Measurements from ENCODE around the gene RAB40A.
A peak's percentile ranks its signal among the peaks of the same experiment; 100 is the strongest.
"Not testable (repeated sequence)": the region's sequence is repeated elsewhere in the genome, so short reads cannot be mapped to it uniquely, and the experiment has no call there.

RAB40A gene

DNA sequence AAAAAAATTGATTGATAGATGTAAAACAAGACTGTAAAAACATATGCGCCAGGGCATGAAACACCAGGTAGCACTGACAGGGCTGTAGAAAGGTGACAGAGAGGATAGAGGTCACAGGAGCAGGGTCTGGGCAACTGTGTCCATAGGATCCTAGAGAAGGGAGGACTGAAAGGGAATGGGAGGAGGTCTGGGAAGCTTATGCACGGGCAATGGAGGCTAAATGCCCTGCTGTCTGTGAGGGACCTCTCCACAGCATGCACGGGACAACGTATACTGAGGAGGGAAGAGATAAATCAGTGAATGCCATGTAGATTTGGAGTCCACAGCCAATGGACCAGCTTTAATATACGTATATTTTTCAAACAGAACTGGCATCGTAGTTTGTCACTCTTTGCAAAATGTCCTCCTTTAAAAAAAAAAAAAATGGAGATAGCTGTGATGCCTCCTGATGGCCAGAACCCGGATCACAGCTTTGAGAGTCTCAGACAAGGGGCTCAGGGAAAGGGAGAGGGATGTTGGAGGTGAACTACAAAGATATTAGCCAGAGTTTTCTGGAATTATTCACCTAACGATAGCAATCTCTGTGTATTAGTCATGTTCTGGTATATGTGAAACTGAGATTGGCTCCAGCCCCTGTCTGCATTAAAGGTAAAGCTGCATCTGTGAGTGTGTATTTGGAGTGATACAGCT lies 16.0 kb downstream of the RAB40A start:
- no peaks in the 10 kb centered on the region for H3K27me3 Mint-ChIP-seq
- no peaks in the 10 kb centered on the region for H3K36me3 Mint-ChIP-seq
- H3K9me3 Mint-ChIP-seq (ENCODE audit: low read depth): no peaks in the 10 kb centered on the region
- H3K4me1 Mint-ChIP-seq (ENCODE audit: low read depth): no peaks in the 10 kb centered on the region
- H3K27ac Mint-ChIP-seq: no peak overlapping the region
- H3K4me3 Mint-ChIP-seq: no peak overlapping the region

DNA sequence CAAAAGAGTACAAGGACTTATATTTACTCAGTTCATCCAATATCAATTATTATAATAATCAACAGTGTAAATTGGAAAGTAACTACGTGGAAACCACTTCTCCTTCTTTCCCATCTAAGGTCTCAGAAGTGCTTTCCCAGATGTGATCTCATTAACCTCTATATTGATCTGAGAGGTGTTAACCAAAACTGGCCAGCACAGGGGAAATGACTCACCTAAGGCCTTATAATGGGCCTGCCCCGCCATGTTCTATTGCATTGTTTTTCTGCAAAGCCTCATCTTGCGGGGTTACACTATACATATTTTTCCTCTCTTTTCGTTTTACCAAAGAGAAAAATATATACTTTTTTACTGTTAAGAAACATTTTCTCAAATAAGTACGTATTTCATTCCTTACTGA lies 20.5 kb downstream of the RAB40A start:
- no peaks in the 10 kb centered on the region for H3K36me3 Mint-ChIP-seq
- H3K27me3 Mint-ChIP-seq: peaks cover under 1% of the 10 kb centered on the region
- no peaks in the 10 kb centered on the region for H3K4me1 Mint-ChIP-seq (ENCODE audit: low read depth)
- no peaks in the 10 kb centered on the region for H3K9me3 Mint-ChIP-seq (ENCODE audit: low read depth)
- H3K27ac Mint-ChIP-seq: no peak overlapping the region
- H3K4me3 Mint-ChIP-seq: no peak overlapping the region

DNA sequence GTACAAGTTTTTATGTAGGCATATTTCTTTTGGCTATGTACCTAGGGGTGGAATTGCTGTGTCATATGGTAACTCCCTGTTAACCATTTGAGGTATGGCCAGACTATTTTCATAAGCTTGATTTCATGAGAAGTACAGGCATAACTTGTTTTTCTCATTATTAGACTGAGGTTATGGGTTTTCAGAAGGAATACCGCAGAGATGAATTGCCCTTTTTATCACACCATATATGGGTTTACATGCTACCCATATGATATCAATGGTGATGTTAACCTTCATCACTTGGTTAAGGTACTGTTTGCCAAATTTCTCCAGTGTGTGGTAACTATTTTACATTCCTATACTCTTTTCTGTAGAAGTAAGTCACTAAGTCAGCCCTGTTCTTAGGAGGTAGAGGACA lies 23.5 kb downstream of the RAB40A start:
- Mint-ChIP-seq H3K27ac (no peak overlapping the region), H3K4me1 (ENCODE audit: low read depth) (no peaks in the 10 kb centered on the region), H3K27me3 (peaks cover 4% of the 10 kb centered on the region), H3K36me3 (no peaks in the 10 kb centered on the region), H3K4me3 (no peak overlapping the region), H3K9me3 (ENCODE audit: low read depth) (no peaks in the 10 kb centered on the region)

DNA sequence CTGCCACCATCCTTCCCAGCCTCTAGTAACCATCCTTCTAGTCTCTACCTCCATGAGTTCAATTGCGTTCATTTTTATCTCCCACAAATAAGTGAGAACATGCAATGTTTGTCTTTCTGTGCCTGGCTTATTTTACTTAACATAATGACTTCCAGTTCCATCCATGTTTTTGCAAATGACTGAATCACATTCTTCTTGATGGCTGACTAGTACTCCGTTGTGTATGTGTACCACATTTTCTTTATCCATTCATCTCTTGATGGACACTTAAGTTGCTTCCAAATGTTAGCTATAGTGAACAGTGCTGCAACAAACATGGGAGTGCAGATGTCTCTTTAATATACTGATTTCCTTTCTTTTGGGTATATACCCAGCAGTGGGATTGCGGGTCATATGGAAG lies 25.7 kb downstream of the RAB40A start:
- not testable (repeated sequence) for H3K27me3 Mint-ChIP-seq; H3K4me3 Mint-ChIP-seq; H3K9me3 Mint-ChIP-seq (ENCODE audit: low read depth); H3K4me1 Mint-ChIP-seq (ENCODE audit: low read depth); H3K27ac Mint-ChIP-seq; H3K36me3 Mint-ChIP-seq

DNA sequence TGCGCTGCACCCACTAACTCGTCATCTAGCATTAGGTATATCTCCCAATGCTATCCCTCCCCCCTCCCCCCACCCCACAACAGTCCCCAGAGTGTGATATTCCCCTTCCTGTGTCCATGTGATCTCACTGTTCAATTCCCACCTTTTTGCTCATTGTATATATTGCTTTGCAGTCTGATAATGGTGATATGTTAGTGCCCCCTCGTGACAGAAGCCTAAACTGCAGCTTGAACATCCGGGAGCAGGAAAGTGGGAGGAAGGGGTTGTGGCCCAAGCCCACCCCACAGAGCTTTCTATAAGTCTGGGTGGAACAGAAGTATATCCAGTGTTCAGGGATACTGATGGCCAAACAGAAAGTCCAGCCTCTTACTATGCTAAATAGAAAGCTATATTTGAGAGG lies 29.6 kb downstream of the RAB40A start:
- not testable (repeated sequence) for H3K4me3 Mint-ChIP-seq; H3K4me1 Mint-ChIP-seq (ENCODE audit: low read depth); H3K36me3 Mint-ChIP-seq; H3K9me3 Mint-ChIP-seq (ENCODE audit: low read depth); H3K27ac Mint-ChIP-seq; H3K27me3 Mint-ChIP-seq

DNA sequence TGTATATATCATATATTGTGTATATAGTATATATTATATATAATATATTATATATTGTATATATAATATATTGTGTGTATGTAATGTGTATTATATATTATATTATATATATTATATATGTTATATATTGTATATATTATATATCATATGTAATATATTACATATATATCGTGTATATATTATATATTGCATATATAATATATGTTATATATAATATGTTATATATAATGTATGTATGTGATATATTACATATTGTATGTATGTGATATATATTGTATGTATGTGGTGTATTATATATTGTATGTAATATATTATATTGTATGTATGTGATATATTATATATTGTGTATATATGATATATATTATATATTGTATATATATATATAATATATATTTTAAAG lies 30.5 kb downstream of the RAB40A start:
- H3K36me3 Mint-ChIP-seq: no peaks in the 10 kb centered on the region
- H3K9me3 Mint-ChIP-seq (ENCODE audit: low read depth): no peaks in the 10 kb centered on the region
- H3K4me3 Mint-ChIP-seq: no peak overlapping the region
- H3K27me3 Mint-ChIP-seq: peaks cover 4% of the 10 kb centered on the region
- peaks cover 2% of the 10 kb centered on the region for H3K4me1 Mint-ChIP-seq (ENCODE audit: low read depth)
- no peak overlapping the region for H3K27ac Mint-ChIP-seq

DNA sequence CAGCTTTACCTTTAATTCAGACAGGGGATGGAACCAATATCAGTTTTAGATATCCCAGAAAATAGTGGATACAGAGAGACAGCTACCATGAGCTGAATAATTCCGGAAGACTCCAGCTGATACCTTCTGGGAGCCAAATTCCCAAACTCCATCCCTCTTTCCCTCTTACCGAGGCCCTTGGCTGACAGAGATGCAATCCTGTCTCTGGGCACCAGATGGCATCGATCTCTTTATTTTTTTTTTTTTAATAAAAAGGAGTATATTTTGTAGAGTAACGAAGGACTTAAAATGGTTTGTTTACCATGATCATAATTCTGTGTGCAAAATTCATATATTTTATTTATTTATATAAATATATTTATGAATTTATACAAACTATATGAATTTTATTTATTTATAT lies 31.0 kb downstream of the RAB40A start:
- no peaks in the 10 kb centered on the region for H3K9me3 Mint-ChIP-seq (ENCODE audit: low read depth)
- no peaks in the 10 kb centered on the region for H3K27me3 Mint-ChIP-seq
- no peak overlapping the region for H3K27ac Mint-ChIP-seq
- H3K4me1 Mint-ChIP-seq (ENCODE audit: low read depth): peaks cover 2% of the 10 kb centered on the region
- H3K4me3 Mint-ChIP-seq: no peak overlapping the region
- H3K36me3 Mint-ChIP-seq: no peaks in the 10 kb centered on the region

DNA sequence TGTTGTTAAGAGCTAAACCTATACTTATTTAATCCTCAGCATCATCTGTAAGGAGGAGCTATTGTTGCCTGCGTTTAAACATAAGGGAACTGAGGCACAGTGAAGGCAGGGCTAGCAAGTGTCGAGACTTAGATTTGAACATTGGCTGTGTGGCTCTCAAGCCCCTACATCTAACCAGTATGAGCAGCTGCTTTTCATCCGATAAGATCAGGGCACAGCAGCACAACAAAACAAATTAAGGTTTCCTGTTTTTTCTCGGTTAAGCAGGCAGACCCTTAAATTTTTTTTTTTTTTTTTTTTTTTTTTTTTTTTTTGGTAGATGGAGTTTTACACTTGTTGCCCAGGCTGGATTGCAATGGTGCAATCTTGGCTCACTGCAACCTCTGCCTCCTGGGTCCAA lies 35.6 kb downstream of the RAB40A start:
- H3K4me3 Mint-ChIP-seq: no peak overlapping the region
- H3K27me3 Mint-ChIP-seq: no peaks in the 10 kb centered on the region
- no peak overlapping the region for H3K27ac Mint-ChIP-seq
- peaks cover 5% of the 10 kb centered on the region for H3K4me1 Mint-ChIP-seq (ENCODE audit: low read depth)
- H3K36me3 Mint-ChIP-seq: no peaks in the 10 kb centered on the region
- H3K9me3 Mint-ChIP-seq (ENCODE audit: low read depth): no peaks in the 10 kb centered on the region

DNA sequence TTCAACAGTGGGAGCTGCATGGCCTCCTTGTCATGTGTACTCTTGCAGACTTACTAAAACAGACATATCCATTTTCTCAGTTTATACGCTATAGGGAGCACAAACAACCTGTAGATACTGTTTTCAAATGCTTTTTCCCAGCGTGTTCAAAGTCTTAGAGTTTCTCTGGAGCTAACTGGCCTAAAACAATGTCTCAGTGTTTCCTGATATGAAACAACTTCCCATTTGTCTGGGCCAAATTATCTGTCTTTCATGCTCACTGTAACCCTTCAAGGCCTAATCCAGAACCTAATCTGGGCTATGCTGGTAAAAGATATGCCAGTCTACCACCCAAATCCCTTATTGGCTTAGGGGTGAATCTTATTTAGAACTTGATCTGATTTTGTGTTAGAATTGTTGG lies 38.8 kb downstream of the RAB40A start:
- Mint-ChIP-seq H3K36me3 (no peaks in the 10 kb centered on the region), H3K4me1 (ENCODE audit: low read depth) (peaks cover 5% of the 10 kb centered on the region), H3K9me3 (ENCODE audit: low read depth) (no peaks in the 10 kb centered on the region), H3K27ac (no peak overlapping the region), H3K27me3 (no peaks in the 10 kb centered on the region), H3K4me3 (no peak overlapping the region)

DNA sequence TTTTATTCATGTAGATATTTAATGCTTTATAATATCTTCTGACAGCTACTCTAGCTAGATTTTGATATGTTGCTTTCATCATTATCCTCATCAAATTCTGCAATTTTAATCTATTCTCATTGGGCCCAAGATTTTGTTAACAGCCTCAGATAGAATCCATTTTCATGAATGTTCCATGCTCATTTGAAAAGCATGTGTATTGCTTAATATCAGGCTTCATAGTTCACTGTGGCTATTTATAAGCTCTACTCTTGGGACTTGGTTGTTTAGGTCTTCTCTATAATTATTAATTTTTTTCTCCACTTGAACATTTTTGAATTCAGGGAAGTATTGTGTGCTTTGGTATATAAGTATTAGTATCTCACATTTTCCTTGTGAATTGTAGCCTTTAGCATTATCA lies 41.8 kb downstream of the RAB40A start:
- Mint-ChIP-seq H3K4me1 (ENCODE audit: low read depth) (no peaks in the 10 kb centered on the region), H3K9me3 (ENCODE audit: low read depth) (no peaks in the 10 kb centered on the region), H3K27me3 (no peaks in the 10 kb centered on the region), H3K36me3 (no peaks in the 10 kb centered on the region), H3K4me3 (no peak overlapping the region), H3K27ac (no peak overlapping the region)

DNA sequence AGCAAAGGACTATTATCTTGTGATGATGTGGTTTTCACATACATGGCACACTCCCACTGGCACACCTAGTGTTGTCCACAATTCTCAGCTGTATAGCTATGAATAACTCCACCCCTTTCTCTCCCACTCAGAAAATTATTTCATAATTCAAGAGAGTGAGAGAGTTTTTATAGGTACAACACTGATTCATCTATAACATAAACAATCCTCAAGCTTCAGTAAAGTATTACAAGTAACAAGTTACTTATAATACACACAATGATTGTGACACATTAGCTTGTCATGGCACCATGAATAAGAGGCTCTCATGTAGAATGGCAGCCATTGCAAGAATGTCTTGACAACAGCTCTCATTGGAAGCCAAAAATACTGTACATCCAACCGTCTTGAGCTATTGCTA lies 43.9 kb downstream of the RAB40A start:
- Mint-ChIP-seq H3K27ac (no peak overlapping the region), H3K36me3 (no peaks in the 10 kb centered on the region), H3K27me3 (no peaks in the 10 kb centered on the region), H3K9me3 (ENCODE audit: low read depth) (no peaks in the 10 kb centered on the region), H3K4me3 (no peak overlapping the region), H3K4me1 (ENCODE audit: low read depth) (no peaks in the 10 kb centered on the region)

DNA sequence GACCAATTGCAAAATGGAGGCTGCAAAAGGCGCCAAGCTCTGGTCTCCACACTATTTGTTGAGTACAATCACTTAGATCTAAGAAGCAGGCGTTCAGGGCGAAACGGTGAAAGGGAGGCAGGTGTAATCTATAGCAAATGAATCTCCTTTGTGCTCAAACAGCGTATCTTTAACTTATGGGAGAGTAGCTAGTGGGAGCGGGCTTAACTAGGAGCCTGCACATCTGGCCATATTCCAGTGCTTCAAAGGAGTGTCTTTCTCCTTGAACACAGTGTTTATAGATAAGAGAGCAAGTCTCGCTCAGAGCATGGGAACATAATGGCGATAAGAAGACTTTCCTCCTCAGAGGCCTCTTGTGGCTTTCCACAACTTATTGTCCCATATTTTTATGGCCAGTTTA lies 49.3 kb downstream of the RAB40A start:
- H3K27ac Mint-ChIP-seq; H3K9me3 Mint-ChIP-seq (ENCODE audit: low read depth); H3K36me3 Mint-ChIP-seq; H3K27me3 Mint-ChIP-seq; H3K4me1 Mint-ChIP-seq (ENCODE audit: low read depth); H3K4me3 Mint-ChIP-seq: not testable (repeated sequence)

DNA sequence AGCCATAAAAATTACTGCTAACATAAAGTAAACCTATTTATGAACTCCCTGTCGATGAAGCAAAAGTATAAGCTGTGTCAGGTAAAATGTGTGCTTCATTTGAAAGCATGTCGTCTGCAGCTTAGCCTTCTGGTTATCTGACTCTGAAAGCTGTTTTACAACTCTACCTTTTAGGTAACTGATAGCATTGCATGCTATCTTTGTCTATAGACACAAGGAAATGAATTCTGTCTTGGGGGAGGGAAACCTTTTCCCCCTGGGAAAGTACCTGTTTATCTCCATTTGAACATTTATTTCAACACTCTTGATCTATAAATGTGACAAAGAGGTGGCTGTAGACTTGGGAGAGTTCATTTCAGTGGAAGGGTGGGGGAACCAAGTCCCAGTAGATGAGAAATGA lies 51.4 kb downstream of the RAB40A start:
- H3K9me3 Mint-ChIP-seq (ENCODE audit: low read depth): no peaks in the 10 kb centered on the region
- H3K27me3 Mint-ChIP-seq: no peaks in the 10 kb centered on the region
- H3K4me3 Mint-ChIP-seq: no peak overlapping the region
- H3K36me3 Mint-ChIP-seq: no peaks in the 10 kb centered on the region
- no peak overlapping the region for H3K27ac Mint-ChIP-seq
- H3K4me1 Mint-ChIP-seq (ENCODE audit: low read depth): peaks cover 5% of the 10 kb centered on the region

DNA sequence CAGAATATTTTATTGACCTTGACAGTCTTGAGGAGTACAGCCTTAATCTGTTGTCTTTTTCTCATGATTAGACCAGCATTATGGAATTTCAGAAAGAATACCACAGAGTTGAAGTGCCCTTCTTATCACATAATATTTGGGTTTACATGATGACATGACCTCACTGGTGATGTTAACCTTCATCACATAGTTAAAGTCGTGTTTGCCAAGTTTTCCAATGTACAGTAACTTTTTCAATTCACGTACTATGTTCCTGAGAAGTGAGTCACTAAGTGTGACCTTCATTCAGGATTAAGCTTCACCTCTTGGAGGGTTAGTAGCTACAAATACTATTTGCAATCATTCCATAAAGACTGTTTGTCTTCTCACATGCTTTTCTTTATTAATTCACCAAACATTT lies 52.1 kb downstream of the RAB40A start:
- H3K4me1 Mint-ChIP-seq (ENCODE audit: low read depth): peaks cover 5% of the 10 kb centered on the region
- no peaks in the 10 kb centered on the region for H3K36me3 Mint-ChIP-seq
- H3K27me3 Mint-ChIP-seq: no peaks in the 10 kb centered on the region
- H3K9me3 Mint-ChIP-seq (ENCODE audit: low read depth): no peaks in the 10 kb centered on the region
- no peak overlapping the region for H3K27ac Mint-ChIP-seq
- H3K4me3 Mint-ChIP-seq: no peak overlapping the region

DNA sequence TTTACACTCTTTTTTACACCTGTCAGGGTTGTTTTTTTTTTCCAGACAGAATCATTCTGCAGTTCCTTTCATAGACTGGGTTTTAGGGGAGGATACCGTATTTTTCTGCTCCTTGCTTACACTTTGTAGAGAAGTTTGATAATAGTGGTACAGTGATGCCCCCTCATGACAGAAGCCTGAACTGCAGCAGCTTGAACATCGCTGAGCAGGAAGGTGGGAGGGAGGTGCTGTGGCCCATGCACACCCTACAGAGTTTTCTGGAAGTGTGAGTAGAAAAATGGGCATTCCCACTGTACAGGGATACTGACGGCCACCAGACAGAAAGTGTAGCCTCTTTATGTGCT lies 54.5 kb downstream of the RAB40A start:
- H3K27me3 Mint-ChIP-seq: no peaks in the 10 kb centered on the region
- H3K4me3 Mint-ChIP-seq: peak overlapping the region; percentile 96
- no peaks in the 10 kb centered on the region for H3K9me3 Mint-ChIP-seq (ENCODE audit: low read depth)
- peaks cover 18% of the 10 kb centered on the region for H3K4me1 Mint-ChIP-seq (ENCODE audit: low read depth)
- H3K27ac Mint-ChIP-seq: peak overlapping the region; percentile 64
- no peaks in the 10 kb centered on the region for H3K36me3 Mint-ChIP-seq

DNA sequence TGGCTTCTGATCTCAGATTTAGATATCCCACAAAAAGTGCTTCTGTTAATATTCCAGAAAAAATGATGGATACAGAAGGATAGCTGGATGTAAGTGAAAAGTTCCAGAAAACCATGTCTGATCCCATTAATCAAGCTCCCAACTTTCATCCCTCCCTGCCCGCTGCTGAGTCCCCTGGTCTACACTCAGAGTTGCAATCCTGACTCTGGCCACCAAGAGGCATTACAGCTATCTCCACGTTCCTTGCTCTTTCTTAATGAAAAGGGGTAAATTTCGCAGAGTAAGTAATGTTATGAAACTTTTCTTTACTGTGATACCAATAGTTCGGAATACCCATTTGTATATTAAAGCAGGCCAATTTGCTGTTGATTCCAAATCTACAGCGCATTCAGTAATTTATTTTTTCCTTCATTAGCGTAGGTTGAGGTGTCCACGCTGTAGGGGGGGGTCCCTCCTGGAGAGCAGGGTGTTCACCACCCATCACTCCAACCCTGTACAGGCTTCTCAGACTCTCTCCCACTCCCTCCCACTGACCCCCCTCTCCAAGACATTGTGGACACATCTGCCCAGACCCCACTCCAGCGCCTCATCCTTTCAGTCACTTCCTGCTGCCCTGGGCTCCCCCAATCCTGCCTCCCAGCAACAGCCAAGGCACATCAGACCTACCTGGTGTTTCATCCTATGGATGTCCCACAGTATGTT lies 55.1 kb downstream of the RAB40A start:
- H3K9me3 Mint-ChIP-seq (ENCODE audit: low read depth): no peaks in the 10 kb centered on the region
- H3K27me3 Mint-ChIP-seq: no peaks in the 10 kb centered on the region
- peaks cover 23% of the 10 kb centered on the region for H3K4me1 Mint-ChIP-seq (ENCODE audit: low read depth)
- peak overlapping the region; percentile 96 for H3K4me3 Mint-ChIP-seq
- H3K36me3 Mint-ChIP-seq: no peaks in the 10 kb centered on the region
- H3K27ac Mint-ChIP-seq: peak overlapping the region; percentile 64
